Activated CD4-positive, alpha-beta T cell treated with anti-CD3 and anti-CD28 coated beads, Interleukin-2, Interleukin-6, amounts not matched to agents 100 ng/mL and 50 ng/mL, durations not matched to agents 16 hours and 8 hours (primary cell): ENCODE data around the gene POMGNT2.

Experiments
- DNase-seq: peaks from one replicate; pipeline ENCODE4 v3.0.0-alpha.2; 2020

The POMGNT2 gene

GRCh38 chr3:43105596-43106292, at the start of gene POMGNT2:
TSS of gene POMGNT2 (minus strand) at chr3:43106079. CDS start at chr3:43081431, 24,648 bp downstream.
- DNase-seq = peak; percentile 93

DNA sequence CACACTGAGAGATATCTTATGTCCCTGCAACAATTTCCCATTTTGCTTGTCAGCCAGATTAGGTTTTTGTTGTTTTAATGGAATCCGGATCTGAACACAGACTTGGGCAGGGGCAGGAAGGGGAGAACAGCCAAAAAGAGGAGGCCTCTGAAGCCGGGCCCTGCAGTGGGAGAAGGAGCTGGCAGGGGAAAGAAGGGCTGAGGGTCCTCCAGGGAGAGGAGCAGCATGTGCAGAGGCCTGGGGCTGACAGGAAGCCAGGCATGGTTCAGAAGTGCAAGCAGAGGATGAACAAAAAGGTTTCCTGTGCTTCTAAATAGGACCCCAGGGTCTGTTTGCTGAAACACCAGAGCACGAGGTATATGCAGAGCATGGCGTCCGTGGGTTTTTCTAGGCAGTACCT, 49.1 kb upstream of the POMGNT2 start:
- no peak for DNase-seq

DNA sequence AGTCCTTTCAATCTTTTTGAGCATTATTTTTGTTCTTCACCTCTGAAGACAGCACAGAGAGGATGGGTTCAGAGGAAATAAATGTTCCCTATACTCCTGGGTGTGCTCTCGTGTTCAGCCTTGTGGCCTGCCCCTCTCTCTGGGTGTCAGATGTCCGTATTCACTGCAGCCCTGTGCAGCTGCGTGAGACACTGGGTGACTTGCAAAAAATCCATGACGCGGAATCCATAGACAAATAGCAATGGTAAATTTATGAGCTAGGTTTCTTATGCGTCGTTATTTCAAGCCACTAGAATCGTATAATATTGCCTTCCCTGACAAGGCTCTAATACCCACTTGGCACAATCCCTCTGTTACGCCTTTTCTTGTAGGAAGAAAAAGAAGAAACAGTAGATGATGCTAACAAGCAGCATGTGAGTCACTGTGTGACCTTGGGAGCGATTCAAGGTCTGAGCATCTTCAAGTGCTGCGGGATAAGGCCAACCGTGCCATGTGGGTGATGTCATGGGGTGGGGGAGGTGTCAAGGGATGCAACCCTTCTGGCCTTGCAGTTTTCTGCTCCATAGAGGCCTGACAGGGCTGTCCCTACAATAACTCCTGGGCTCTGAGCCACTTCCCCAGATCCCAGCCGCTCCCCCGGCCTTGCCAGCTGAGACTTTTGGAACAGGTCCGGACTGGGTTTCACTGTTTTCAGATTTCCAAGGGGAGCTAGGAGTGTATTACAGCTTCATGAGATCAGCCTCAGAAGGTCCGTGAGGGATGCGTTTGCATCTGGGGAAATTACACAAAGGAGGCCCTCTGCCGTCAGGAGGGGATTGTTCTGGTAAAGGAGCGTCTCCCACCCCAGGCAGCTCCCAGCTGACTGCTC, 47.6 kb upstream of the POMGNT2 start:
- DNase-seq = no peak

- DNase-seq = no peak
These were observed 46.8 kb upstream of the POMGNT2 start for GRCh38 chr3:43152649-43153048.

DNA sequence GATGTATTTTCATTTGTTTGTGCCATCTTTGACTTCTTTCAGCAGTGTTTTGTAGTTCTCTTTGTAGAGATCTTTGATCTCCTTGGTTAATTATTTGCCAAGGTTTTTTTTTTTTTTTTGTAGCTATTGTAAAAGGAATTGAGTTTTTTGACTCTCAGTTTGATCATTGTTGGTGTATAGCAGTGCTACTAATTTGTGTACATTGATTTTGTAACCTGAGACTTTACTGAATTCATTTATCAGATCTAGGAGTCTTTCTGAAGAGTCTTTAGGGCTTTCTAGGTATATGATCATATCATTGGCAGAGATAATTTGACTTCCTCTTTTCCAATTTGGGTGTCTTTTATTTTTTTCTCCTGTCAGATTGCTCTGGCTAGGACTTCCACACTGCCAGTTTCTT, 42.2 kb upstream of the POMGNT2 start:
- DNase-seq = no peak

DNA sequence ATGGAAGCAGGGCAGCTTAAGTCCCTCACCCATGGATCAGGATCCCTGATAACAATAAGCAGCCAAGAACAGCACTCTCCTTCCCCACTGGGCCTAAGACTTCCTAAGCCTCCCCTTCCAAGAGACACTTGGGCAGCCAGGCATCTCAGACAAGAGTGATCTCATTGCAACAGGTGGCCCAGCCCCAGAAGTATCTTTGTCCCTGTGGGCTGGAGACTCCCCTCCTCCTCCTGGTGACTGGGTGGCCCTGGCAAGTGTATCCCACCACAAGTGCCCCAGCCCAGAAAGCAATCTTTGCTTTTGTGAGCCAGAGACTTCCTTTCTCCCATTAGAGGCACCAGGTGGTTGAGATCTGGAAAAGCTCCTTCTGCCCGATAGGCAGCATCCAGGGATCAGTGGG, 40.7 kb upstream of the POMGNT2 start:
- no peak for DNase-seq

- DNase-seq = no peak
These were observed 39.0 kb upstream of the POMGNT2 start for GRCh38 chr3:43144761-43145490.

GRCh38 chr3:43142472-43142871, 36.6 kb upstream of the POMGNT2 start:
- no peak for DNase-seq

DNA sequence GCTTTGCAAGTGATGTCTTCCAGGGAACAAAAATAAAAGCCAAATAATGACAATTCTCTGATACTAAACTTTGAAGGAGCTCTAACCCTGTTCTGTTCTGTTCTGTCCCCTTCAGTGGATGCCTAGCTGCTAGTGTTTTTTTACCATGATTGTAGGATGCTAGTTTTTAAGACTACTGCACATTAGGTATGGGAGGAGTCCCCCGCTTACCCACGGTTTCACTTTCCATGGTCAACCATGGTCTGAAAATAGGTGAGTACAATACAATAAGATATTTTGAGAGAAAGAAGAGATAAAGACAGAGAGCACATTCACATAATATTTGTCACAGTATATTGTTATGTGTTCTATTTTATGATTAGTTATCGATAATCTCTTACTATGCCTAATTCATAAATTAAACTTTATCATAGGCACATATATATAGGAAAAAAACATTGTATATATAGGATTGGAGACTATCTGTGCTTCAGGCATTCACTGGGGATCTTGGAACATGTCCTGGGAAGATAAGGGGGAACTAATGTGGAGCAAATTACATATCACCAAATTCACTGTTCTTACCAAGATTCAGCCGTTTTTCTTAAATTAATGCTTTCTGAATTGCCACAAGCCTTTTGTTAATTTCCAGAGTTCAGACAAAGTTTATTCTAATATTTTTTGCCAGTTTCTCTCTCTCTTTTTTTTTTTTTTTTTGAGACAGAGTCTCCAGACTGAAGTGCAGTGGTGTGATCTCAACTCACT, 32.8 kb upstream of the POMGNT2 start:
- DNase-seq = no peak

GRCh38 chr3:43132870-43133636, 27.2 kb upstream of the POMGNT2 start:
- no peak for DNase-seq

- DNase-seq = no peak
These were observed 26.3 kb upstream of the POMGNT2 start for GRCh38 chr3:43132193-43132592.

GRCh38 chr3:43128464-43128863, 22.6 kb upstream of the POMGNT2 start:
- DNase-seq = no peak

DNA sequence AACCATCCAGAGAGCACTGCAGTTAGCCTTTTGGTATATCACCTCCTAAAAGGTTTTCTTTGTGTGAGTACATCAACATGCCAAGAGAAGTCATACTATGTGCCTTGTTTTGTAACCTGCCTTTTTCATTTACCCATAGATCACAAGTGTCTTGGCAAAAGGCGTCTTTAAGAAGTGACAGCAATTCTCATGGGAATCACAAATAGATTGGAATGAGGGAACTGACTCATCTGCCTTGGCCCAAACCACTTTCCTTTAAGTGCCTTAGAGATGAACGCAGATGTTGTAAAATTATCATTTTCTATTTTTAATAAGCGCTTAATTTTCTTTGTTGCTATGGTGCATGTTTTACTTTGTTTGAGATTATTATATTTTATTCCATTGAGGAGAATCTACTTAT, 20.7 kb upstream of the POMGNT2 start:
- no peak for DNase-seq

DNA sequence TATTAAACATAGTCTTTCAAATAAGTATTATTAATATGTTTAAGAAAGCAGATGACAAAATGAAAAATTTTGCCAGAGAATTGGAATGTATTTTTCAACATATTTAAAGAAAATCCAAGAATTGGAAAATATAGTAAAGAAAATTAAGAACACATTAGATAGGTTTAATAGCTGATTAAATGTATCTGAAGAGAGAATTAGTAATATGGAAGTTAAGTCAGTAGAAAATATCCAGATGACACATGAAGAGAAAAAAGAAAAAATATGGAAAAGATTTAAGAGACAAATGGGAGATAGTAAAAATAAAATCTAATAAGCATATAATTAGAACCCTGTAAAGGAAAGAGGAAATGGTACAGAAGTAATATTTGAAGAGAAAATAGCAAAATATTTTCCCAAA, 18.0 kb upstream of the POMGNT2 start:
- no peak for DNase-seq

- no peak for DNase-seq
These were observed 15.1 kb upstream of the POMGNT2 start for GRCh38 chr3:43120937-43121336.

DNA sequence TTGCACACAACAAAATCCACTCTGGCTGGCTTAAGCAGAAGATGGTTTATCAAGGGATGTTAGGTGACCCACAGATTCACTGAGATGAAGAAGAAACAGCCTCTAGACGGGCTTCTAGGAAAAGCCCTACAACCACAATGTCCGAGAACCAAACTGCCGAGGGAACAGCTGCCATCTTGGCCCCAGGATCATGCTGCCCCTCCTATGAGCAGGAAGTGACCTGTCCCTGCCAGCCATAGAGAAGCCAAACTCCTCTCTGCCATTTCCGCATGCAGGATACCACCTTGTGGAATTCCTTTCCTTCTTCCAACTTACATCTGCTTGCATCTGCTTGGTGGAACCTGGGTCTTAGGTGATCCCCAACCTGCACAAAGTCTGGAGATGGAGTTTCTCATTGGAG, 11.4 kb upstream of the POMGNT2 start:
- no peak for DNase-seq

GRCh38 chr3:43113671-43114070, 7.8 kb upstream of the POMGNT2 start:
- DNase-seq = no peak

DNA sequence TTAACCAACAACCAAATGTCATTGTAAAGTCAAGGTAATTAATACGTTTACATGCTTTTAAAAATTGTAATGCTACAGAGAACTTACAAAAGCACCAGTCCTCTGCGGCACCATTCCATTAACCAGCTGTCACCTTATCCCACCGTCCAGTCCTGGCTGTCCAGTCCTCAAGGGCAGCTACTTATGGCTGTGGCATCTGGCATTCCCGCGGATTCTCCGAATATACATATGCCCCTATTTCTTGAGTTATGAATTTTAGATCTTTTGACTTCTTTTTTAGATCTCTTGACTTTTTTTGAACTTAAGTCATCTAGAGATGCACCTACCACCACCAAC, 382 bp upstream of the POMGNT2 start:
- DNase-seq = no peak

DNA sequence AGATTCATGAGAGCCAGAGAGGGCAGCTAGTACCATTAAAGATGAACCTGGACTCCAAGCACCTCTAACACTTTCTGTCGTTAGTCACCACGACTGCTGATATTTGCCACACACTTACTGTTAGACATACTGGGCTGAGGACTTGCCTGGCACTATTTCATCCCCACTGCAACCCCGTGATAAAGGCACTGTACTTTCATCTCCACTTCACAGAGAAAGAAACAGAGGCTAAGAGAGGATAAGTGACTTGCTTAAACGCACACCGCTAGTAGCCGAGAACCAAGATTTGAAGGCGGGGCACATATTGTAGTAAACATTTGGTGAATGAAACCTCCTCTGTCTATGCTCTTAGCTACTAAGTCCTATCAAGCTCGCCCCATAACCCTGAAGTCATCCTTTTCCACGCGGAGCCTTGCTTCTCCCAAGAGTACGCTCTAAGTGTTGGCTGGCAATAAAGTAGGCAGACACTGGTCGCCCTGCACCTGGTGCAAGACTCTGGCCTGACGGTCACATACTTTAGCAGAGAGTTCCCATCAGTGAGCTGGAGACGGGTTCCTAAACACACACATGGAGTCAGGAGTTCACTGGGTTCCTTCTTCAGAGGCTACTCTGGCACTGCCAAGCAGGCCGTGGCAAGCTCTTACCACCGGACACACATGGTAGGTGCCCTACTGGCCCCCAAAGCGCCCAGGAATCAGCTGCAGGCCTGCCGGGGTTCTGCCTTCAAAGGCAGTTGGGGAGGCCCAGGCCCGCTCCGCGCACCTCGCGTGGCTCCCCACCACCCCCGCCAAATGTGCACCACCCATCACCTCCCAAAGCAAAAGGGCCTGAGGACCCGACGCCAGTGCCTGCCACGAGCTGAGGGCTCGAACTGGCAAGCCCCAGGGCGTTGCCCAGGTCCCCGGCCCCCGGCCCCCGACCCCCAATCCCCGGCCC, 951 bp downstream of the POMGNT2 start:
- DNase-seq = no peak

DNA sequence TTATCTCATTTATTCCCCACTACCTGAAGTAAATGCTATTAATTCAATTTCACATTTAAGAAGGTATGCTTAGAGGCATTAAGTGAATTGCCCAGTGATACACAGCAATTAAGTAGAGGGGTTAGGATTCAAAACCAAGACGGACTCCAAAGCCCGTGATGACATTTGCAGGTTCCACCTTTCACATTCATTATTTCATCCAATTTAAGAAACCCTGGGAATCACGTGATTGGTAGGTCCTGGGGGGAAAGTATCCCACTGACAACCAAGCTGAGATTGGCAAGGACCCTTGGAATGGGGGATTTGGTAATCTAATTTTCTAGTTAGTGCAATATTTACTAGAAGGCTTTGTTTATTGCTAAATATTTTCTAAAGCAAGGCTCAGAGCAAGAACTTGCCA, 1.8 kb downstream of the POMGNT2 start:
- DNase-seq = no peak
